GM12892 (cell line): ENCODE results near the gene DENND1A.

Experiments
- POLR2A ChIP-seq: IDR thresholded peaks from 2 replicates; pipeline ENCODE4 v1.6.1; 2011; ENCODE audit warnings: low read depth, low read length, control low read depth
- POLR2AphosphoS5 ChIP-seq: IDR thresholded peaks from 2 replicates; pipeline ENCODE4 v1.6.1; 2011; ENCODE audit warnings: low read depth, low read length, control low read depth
- TAF1 ChIP-seq: IDR thresholded peaks from 2 replicates; pipeline ENCODE4 v1.6.1; 2011; ENCODE audit warnings: low read depth, mild to moderate bottlenecking, control low read depth, low read length, borderline replicate concordance

GRCh38 chr9:123373946-123374345 is 556.0 kb downstream of the DENND1A start:
- TF ChIP-seq POLR2AphosphoS5, result no peak
- TF ChIP-seq POLR2A, result no peak
- TF ChIP-seq TAF1, result no peak
